Ammon's horn (tissue), 1 donor: ENCODE measurements around the gene SHMT1.
"Not testable (repeated sequence)": the region's sequence is repeated elsewhere in the genome, so short reads cannot be mapped to it uniquely, and the experiment has no call there.

Experiments
- DNase-seq: peaks from one replicate; pipeline ENCODE4 v3.0.0-alpha.2; 2016; ENCODE audit warnings: low spot score

SHMT1 gene

DNA sequence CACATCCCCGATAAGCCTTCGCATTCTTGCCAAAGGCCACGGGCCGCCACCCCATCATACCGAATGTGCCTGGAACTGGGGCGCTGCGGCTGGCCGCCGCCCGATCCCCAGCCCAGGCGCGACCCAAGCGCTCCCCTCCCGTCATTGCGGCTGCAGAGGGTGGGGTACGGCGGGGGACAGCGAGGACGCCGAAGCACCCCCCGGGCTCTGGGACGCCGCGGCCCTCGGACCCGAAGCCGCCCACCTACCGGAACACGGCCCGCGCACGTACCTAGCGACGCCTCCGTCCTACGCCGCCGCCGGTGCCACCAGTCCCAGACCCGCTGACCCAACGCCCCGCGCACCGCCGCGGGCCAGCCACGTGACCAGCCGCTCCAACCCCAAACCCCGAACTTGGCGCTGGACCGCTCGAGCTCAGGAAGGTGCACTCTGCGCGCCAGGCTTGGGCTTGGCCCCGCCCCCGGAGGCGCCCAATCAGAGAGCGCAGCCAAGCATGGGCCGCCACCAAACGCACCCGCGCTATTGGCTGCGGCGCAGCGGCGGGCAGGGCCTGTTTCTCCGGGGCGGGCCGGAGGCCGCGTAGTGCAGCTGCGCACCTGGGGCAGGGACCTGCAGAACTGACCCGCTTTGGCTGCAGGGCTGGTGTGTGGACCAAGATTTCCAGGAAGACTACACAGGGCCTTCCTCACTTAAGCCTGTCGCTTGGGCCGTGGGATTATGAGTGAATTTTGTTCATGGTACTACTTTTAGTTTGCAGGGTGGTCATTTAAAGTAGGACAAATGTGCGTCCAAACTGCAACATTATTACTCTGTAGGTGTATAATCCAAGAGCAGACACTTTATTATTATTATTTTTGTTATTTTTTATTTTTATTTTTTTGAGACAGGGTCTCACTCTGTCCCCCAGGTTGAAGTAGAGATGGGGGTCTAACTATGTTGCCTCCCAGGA, at the start of gene SHMT1:
SHMT1 (minus strand) TSS at position 450 of the 949 bp plus-strand sequence. CDS start 7,569 bp downstream, outside the sequence.
- DNase-seq = peak; percentile 97

DNA sequence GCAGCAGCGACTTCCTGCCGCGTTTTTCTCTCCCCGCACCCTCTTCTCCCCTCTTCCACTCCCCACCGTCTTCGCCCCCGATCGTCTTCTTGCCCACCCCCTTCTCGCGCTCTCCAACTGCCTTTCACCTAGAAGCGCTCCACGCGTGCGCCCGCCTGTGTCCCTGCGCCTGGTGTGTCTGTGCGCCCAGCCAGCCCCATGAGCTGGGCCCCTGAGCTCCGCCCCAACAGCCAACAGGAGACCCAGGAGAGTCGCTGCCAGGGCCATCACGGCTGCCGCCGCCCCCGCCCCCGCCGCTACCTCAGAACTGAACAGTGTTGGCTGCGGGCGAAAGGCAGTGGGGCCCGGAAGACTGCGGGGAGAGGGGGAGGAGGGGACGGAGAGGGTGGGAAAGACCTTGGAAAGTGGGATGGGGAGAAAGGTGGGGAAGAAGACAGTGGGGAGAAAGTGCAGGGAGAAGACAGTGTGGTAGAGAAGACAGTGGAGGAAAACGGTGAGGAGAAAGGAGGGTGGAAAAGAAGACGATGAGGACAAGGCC, 48.7 kb upstream of the SHMT1 start:
- DNase-seq = not testable (repeated sequence)

DNA sequence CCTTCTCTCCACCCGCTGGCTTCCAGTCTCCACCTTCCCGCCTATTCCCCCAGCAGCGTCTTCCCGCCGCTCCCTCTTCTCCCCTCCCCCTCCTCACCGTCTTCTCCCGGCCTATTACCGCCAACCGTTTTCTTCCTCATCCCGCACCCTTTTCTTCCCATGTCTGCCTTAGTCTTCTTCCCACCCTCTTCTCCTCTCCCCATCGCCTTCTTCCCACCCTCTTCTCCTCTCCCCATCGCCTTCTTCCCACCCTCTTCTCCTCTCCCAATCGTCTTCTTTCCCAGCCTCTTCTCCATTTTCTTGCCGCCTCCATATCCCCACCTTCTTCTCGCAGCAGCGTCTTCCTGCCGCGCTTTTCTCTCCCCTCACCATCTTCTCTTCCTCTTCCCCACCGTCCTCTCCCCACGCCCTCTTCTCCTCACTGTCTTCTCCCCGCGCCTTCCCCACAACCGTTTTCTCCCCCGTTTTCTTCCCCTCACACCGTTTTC, 48.1 kb upstream of the SHMT1 start:
- DNase-seq = peak; percentile 14

DNA sequence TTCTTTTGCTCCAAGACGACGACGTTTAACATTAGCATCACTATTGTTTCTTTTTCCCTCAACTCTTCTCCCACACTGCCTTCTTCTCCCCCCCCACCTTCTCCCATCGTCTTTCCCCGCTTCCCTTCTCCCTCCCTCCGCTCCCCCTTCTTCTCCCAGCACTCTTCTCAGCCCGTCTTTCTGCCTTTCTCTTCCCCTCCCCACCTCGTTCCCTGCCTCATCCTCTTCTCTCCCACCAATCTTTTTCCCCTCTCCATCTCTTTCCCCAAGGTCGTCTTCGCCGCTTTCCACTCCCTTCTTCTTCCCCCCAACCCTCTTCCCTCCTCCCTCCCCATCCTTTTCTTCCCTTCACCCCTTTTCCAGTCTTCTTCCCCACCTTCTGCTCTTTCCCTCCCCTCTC, 47.4 kb upstream of the SHMT1 start:
- not testable (repeated sequence) for DNase-seq

DNA sequence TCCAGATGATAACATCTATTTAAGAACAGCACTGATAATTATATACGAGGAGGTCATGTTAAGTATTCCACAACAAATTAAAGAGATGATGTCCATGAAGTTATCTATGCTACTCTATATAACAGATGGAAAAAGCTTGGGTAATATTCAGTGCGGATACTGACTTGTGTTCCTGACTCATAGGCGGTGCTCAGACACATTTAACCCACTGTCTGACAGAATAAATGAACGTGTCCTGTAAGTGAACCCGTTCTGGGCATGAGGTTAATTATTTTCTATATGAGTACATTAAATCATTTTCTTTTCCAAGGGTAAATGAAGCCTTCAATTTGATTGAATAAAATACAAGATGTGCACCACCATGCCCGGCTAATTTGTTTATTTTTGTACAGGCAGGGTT, 46.0 kb upstream of the SHMT1 start:
- DNase-seq = not testable (repeated sequence)

DNA sequence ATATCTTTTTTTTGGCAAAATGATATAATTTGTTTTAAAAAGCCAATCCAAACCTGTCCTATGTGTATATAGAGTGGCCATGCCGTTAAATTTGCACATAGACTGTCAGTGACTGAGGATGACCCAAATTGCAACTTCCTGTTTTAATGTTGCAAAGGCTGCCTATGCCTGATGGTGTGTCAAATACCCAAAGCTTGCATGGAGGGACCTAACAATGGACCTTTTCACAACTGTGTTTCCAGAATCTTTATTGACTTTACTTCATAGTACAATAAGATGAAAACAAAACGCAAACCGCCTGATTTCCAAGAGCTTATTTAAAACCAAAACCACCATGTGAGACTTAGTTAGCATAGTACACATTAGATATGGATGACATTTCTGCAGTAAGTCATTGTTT, 45.6 kb upstream of the SHMT1 start:
- peak; percentile 4 for DNase-seq

DNA sequence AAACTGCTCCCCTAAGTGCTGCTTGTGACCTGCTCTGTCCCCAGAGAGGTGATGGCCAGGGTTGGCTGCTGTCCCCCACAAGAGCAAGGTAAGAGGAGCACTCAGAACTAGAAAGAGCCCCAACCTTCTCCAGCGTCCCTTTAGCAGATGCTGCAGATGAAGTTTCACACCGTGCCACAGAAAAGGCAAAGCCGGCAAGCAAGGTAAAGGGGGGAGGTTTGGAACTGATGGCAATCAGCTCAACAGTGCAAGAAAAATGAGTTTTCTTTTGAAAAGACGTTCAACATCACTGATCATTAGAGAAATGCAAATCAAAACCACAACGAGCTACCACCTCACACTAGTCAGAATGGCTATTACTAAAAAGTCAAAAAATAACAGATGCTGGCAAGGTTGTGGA, 40.3 kb upstream of the SHMT1 start:
- DNase-seq = not testable (repeated sequence)

DNA sequence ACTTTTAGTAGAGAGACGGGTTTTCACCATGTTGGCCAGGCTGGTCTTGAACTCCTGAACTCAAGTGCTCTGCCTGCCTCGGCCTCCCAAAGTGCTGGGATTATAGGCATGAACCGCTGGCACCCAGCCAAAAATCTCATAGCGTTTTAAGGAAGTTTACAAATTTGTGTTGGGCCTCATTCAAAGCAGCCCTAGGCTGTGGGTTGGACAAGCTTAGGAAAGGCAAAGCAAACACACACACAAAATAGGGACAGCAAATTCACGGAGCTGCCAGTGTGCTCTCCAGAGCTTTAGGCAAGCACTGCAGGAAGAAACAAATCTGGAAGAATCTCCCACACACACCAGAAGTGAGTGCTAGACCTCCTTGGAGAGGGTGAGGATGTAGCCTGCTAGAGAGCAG, 39.8 kb upstream of the SHMT1 start:
- not testable (repeated sequence) for DNase-seq

DNA sequence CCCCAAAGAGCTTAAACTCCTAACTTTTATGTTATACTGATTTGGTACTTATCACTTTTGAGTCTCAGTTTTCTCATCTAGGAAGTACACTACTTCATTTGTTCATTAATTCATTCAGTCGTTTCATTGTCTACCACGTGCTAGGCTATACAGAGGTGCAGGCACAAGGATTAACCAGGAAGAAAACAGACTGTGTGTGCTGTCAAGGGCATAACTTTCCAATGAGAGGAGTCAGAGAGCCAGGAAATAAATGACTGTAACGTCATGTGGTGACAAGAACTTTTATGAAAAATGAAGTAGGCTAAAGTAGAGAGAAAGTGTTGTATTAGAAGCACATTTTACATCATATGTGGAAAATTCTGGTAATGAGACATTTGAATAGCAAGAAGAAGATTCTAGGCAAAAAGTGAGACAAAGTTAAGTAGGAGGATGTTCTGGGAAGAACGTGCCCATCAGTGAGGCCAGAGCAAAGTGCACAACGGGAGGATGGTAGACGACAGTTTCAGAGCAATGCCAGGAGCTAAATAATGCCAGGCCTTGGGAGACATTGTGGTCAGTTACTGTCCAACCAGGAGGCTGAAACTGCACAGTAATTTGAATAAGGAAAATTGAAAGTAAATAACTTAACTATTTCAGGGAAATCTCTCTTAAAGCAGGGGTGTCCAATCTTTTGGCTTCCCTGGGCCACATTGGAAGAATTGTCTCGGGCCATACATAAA, 38.7 kb upstream of the SHMT1 start:
- not testable (repeated sequence) for DNase-seq

DNA sequence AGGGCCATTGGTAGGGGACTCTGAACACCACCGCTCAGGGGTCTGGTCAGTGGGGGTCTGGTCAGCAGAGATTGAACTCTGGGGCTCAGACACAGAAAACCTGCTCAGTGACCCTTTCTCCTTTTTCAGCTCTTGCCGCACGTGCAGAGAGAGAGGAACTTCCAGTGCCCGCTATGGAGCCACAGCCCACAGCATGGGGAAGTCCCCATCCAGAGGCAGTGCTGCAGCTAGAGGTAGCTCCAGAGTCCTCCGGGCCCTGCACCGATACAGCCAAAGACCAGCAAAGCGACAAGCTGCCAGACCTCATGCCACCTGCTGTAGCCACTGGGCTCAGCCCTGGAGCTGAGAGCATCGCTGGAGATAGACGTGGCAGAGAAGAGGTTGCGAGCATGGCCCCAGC, 25.4 kb upstream of the SHMT1 start:
- DNase-seq = not testable (repeated sequence)

DNA sequence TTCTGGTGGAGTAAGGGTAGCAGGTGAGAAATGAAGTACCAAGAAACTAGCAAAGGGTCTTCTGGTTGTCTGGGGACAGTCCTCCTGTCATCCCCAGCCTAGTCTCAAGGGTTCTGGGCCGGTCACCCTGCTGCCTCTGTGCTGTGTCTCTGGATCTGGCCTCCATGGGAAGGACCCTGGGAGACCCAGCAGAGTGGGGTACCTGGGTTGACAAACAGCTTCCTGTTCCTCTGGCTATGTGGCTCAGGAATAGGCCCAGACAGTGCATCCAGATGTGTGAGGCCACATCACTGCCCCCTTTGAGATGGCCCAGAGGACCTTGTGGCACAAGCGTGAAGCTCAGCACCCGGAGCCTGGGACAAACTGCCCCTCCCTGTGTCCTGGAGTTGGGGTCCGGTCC, 24.9 kb upstream of the SHMT1 start:
- DNase-seq = not testable (repeated sequence)

DNA sequence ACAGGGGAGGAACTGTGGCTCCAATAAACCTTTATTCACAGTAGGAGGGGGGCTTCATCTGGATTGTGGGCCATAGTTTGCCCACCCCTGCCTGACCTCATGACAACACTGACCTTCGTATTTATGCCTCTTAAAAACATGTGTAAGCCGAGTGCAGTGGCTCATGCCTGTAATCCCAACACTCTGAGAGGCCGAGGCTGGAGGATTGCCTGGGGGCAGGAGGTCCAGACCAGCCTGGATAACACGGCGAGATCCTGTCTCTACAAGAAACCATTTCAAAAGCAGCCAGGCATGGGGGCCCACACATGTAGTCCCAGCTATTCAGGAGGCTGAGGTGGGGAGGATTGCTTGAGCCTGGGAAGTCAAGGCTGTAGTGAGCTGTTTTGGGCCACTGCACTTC, 24.2 kb upstream of the SHMT1 start:
- DNase-seq = not testable (repeated sequence)

DNA sequence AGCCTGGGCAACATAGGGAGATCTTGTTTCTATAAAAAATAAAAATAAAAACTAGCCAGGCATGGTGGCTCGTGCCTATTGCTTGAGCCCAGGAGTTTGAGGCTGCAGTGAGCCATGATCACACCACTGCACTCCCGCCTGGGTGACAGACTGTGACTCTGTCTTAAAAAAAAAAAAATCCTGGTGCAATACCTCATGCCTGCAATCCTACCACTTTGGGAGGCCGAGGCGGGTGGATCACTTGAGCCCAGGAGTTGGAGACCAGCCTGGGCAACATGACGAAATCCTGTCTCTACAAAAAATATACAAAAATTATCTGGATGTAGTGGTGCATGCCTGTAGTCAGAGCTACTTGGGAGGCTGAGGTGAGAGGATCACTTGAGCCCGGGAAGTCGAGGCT, 20.9 kb upstream of the SHMT1 start:
- DNase-seq = not testable (repeated sequence)

DNA sequence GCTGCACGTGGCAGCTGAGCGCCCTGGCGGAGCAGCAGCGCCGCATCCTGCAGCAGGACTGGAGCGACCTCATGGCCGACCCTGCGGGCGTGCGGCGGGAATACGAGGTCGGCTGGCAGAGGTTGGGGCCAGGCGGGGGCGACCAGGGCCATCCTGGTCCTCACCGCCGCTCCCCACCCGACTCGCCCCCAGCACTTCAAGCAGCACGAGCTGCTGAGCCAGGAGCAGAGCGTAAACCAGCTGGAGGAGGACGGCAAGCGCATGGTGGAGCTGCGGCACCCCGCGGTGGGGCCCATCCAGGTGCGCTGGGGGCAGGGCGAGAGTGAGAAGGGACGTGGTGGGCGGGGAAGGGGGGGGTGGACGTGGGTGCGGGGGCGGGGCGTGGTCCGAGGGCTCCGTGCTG, 19.7 kb upstream of the SHMT1 start:
- not testable (repeated sequence) for DNase-seq

DNA sequence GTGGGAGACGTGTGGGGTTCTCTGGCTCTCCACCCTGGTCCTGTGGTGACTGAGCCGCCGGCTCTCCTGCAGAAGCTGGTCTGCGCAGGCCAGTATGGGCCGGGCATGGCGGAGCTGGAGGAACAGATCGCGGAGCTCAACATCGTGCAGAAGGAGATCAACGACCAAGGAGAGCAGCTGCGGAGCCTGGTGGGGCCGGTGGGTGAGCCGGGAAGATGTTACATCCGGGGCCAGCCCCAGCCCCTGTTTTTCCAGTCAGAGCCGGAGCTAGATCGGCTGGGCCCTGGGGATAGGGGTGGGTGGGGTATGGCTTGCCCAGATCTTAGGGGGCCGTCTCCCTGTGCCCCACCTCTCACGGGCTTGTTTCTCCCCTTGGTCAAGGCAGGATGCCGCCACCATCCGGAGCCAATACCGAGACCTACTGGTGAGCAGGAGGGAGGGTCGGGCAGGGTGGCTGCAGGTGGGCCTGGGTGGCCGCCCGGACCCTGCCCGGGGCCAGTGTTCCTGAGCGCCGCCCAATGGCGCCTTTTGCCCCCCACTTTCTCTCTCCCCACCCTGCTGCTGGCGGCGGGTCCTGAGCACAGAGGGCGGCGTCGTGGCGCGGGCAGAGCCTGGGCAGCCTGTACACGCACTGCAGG, 19.2 kb upstream of the SHMT1 start:
- DNase-seq = no peak

DNA sequence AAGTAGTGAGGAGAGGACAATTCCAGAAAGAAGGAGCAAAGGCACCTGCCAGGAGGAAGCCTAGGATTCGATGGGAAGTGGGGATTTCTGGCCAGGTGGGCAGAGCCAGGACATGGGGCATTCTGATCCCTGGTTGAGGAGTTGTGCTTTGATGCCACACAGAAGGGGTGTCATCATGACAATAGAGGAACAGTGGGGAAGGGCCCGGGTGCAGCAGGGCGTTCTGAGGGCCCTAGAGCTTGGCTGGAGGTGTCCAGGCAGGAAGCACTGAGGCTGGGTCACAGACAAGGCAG, 18.5 kb upstream of the SHMT1 start:
- no peak for DNase-seq

DNA sequence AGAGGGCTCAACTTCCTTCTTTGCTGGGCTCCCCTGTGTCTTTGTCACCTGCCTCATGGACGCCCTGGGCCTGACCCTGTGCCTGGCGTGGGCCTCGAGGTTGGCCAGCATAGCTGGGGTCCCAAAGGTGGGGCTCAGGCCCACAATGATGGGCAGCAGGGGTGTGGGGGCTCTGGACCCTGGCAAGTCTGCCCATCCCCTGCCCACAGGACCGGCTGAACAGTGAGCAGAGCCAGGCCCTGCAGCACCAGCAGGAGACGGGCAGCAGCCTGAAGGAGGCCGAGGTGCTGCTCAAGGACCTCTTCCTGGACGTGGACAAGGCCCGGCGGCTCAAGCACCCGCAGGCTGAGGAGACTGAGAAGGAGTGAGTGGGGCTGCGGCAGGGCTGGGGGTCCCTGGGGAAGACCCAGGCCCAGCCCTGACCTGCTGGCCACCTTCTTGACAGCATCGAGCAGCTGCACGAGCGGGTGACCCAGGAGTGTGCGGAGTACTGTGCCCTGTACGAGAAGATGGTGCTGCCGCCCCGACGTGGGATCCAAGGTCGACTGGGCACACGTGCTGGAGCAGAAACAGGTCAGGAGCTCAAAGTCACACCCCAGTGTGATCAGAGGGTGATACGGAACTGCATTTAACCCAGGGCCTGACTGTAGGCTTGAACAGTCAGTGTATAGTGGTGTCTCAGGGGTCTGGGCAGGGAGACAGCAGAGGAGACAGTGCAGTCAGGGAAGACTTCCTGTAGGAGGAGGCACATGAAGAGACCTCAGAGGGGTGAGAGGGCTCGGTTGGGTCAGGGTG, 18.0 kb upstream of the SHMT1 start:
- DNase-seq = no peak

DNA sequence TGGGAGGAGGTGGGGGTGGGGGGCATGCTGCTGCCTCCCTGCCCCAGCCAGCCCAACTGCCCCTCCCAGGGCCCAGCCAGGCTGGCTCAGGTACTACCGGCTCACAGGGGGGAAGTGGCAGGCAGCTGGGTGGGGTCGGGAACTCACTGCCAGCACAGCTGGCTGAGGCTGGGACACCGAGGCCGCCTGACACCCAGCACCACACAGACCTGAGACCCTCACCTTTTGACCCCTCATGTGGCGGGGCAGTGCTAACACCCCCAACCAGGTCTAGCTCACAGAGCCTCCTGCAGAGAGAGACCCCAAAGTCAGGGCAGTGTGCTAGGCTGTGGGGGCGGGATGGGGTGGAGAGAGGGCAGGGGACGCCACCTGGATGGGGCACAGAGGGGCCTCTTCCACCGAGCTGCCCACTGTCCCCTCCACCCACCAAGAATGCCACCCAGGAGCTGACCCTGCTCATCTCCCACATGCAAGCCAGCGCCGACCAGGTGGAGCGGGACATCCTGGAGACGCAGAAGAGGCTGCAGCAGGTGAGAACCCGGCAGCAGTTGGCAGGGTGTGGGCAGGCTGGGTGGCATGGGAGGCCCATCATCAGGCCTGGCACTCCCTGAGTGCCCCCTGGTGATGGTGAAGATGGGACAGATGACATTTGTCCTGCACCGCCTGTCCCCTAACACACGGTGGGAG, 17.3 kb upstream of the SHMT1 start:
- DNase-seq = no peak

DNA sequence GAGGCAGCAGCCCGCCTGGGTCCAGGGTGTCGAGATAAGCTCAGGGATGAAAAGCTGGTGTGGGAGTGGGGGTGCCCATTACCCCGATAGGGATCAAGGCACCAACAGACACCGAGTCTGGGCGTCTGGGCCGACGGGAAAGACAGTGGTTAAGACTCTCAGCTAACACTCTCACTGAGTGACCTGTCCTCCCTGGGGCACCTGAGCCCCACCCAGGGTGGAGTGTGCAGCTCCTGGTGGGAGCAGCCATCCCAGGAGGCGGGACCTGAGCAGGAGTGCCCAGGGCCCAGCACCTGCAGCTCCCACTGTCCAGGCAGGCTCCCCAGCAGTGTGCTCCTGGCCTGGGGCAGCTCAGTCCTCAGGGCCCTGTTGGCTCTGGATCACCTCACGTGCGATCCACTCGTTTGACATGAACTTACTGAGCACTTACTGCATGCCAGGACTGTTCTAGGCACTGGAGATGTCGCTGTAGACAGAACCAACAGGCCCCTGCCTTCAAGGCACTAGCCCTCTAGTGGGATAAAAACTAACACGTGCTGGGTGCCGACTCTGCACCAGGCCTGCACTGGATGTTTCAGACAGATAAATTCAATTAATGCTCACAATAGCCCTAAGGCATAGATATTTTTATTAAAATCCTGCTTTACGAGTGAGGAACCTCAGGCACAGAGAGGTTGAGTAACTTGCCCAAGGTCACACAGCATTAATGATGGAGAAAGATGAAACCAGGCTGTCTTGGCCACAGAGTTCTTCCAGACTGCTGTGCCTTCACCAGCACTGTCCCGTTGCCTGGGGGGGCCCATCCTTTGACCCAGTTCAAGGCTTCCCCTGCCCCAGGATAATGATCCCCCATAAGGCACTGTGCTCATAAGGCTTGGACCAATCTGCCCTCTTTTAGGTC, 16.1 kb upstream of the SHMT1 start:
- DNase-seq = no peak

DNA sequence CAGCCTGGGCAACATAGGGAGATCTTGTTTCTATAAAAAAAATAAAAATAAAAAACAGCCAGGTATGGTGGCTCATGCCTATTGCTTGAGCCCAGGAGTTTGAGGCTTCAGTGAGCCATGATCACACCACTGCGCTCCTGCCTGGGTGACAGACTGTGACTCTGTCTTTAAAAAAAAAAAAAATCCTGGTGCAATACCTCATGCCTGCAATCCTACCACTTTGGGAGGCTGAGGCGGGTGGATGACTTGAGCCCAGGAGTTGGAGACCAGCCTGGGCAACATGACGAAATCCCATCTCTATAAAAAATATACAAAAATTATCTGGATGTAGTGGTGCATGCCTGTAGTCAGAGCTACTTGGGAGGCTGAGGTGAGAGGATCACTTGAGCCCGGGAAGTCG, 15.3 kb upstream of the SHMT1 start:
- not testable (repeated sequence) for DNase-seq
